Measurements from ENCODE around the gene MAF.

- TF ChIP-seq TAF1 (IDR thresholded peaks at IDR 0.05; ENCODE audit: borderline replicate concordance, low read depth, low read length) (no peak), POLR2A (IDR thresholded peaks at IDR 0.05; ENCODE audit: low read depth, low read length) (no peak), POLR2AphosphoS5 (IDR thresholded peaks at IDR 0.05; ENCODE audit: low read depth, low read length) (no peak)
These were observed 10.2 kb upstream of the MAF start for GRCh38 chr16:79610771-79611170.

All from GM12892 (cell line).